Measurements from ENCODE around the gene ZNF552. TPM values are rescaled to one million over a fixed set of nuclear protein-coding genes. Genes with fewer than 3 reads are reported as not detected.

ZNF552 gene
- total and polyA plus RNA-seq, 2 of the 4 experiments (the other 2 are of a cell fraction), result 2.8 to 4.7 TPM

GRCh38 chr19:57802269-57802668, 12.4 kb downstream of the ZNF552 start:
- BruUV-seq (replicated peaks), result no TSS peak
- no peaks in the 10 kb centered on the region for H3K27me3 ChIP-seq (ENCODE audit: control insufficient read depth, insufficient read depth, low read length)
- WGBS, 2 experiments (ENCODE audit: extremely low coverage in 2 of 2, insufficient read length in 1 of 2), result no CpG with 5 or more reads among the region's 4 CpGs
- no peak overlapping the region for H2BK15ac ChIP-seq (ENCODE audit: low read depth, low read length)
- H2AK5ac ChIP-seq (ENCODE audit: low read depth, low read length), result peak overlapping the region; percentile 70
- no peak overlapping the region for H2BK5ac ChIP-seq (ENCODE audit: low read depth, low read length, poor library complexity, severe bottlenecking)
- no peaks in the 10 kb centered on the region for H4K20me1 ChIP-seq (ENCODE audit: insufficient read depth, low read length)
- no peak overlapping the region for H3K14ac ChIP-seq (replicated peaks; ENCODE audit: low read depth, low read length)
- ChIA-PET POLR2A (ENCODE audit: unreplicated experiment) (no interaction called here), CTCF (interaction anchor here (0.5 kb wide), 1 partner anchor 10 kb away, joined by 3 read pairs; no protein-coding TSS in a partner anchor)
- no peaks in the 10 kb centered on the region for H3K9me3 ChIP-seq (ENCODE audit: control insufficient read depth, insufficient read depth, low read length)
- H2AFZ ChIP-seq (replicated peaks; ENCODE audit: low read length, poor library complexity), result no peak overlapping the region
- no peaks in the 10 kb centered on the region; the same call in 1 of the 2 replicates for H3K9me1 ChIP-seq (ENCODE audit: insufficient read depth, low read length)
- H3K36me3 ChIP-seq (ENCODE audit: control insufficient read depth, insufficient read depth, low read length), result peaks cover 3% of the 10 kb centered on the region
- ATAC-seq (ENCODE audit: low read depth), result no peak
- H2BK20ac ChIP-seq (ENCODE audit: low read depth, low read length), result no peak overlapping the region
- TF ChIP-seq MAFK (IDR thresholded peaks at IDR 0.05; ENCODE audit: low read depth, low read length) (no peak), BHLHE40 (IDR thresholded peaks at IDR 0.05; ENCODE audit: low read depth, low read length) (no peak), CHD1 (IDR thresholded peaks at IDR 0.05; ENCODE audit: low read depth, low read length) (no peak), POLR2A (IDR thresholded peaks at IDR 0.05; ENCODE audit: low read depth, low read length) (no peak), CEBPB (IDR thresholded peaks at IDR 0.05; ENCODE audit: low read depth, low read length) (no peak), RCOR1 (IDR thresholded peaks at IDR 0.05; ENCODE audit: insufficient replicate concordance, low read length) (no peak), SMC3 (IDR thresholded peaks at IDR 0.05; ENCODE audit: low read depth, low read length) (no peak), ELK1 (IDR thresholded peaks at IDR 0.05; ENCODE audit: borderline replicate concordance, low read depth, low read length) (no peak), FOS (IDR thresholded peaks at IDR 0.05; ENCODE audit: low read depth, low read length) (no peak), NFE2L2 (IDR thresholded peaks at IDR 0.05; ENCODE audit: low read depth, low read length) (no peak), RFX5 (IDR thresholded peaks at IDR 0.05; ENCODE audit: low read depth, low read length) (no peak), MAZ (IDR thresholded peaks at IDR 0.05; ENCODE audit: borderline replicate concordance, low read depth, low read length) (no peak), MXI1 (IDR thresholded peaks at IDR 0.05; ENCODE audit: borderline replicate concordance, low read depth, low read length) (no peak)
- H3K27ac ChIP-seq (ENCODE audit: insufficient read depth, low read length), result 0 out of 2 replicates have a peak overlapping the region, but pooled peaks have one; percentile 28
- no peak overlapping the region for H3K4me2 ChIP-seq (ENCODE audit: low read depth, low read length)
- no peak overlapping the region for H4K8ac ChIP-seq (ENCODE audit: low read depth in 2 of 2, low read length in 2 of 2)
- 0 out of 2 replicates have a peak overlapping the region, but pooled peaks have one; percentile 12 for H4K91ac ChIP-seq (ENCODE audit: insufficient read depth, low read depth, low read length)
- no peak overlapping the region for H3K56ac ChIP-seq (ENCODE audit: extremely low read depth, insufficient read depth, low read length)
- H4K5ac ChIP-seq (ENCODE audit: low read depth, low read length), result no peak overlapping the region
- H3K23ac ChIP-seq (ENCODE audit: low read depth, low read length), result no peak overlapping the region
- in situ Hi-C loops (cut with MboI; ENCODE audit: low sequenced_read_pairs) (no loop called here), intact Hi-C loops (cut with micrococcal nuclease) (no loop called here), dilution Hi-C loops (cut with HindIII; ENCODE audit: low sequenced_read_pairs, unreplicated experiment) (no loop called here)
- H3K79me1 ChIP-seq (ENCODE audit: low read depth in 1 of 2, low read length in 2 of 2), result peaks cover 18 to 34% of the 10 kb centered on the region in 2 experiments
- no peak overlapping the region for H2AK9ac ChIP-seq (replicated peaks; ENCODE audit: low read depth, low read length, poor library complexity)
- H2BK120ac ChIP-seq (ENCODE audit: low read depth, low read length), result no peak overlapping the region
- no peak for DNase-seq
- peak overlapping the region; percentile 51; the same call in 1 of the 2 replicates for H3K4ac ChIP-seq (ENCODE audit: low read depth, low read length)
- peaks cover 6% of the 10 kb centered on the region for H3K4me1 ChIP-seq (ENCODE audit: control insufficient read depth, insufficient read depth, low read length)
- no peak overlapping the region for H3K4me3 ChIP-seq (ENCODE audit: insufficient read depth, low read depth, low read length)
- no peak overlapping the region for H3K9ac ChIP-seq (ENCODE audit: low read depth, low read length)
- no peak overlapping the region for H3K18ac ChIP-seq (ENCODE audit: low read depth, low read length)

Data from IMR-90 (cell line).